IMR-90 (cell line): ENCODE data around the gene HYAL1. TPM values are rescaled to one million over a fixed set of nuclear protein-coding genes. Genes with fewer than 3 reads are reported as not detected.

Source experiments
- ATAC-seq: fragments of 200-7000 bp; cut with Tn5 transposase; 2 replicates; pipeline ENCODE4 v1.9.1; 2020; ENCODE audit warnings: low read depth, mild to moderate bottlenecking, moderate library complexity
- BruUV-seq: library from RNA; stranded (reverse); fragments of 400-500 nt; replicated peaks from 2 replicates; lab custom pipeline; 2021; lab: Mats Ljungman, UMichigan
- CTCF ChIA-PET: fragments of 300-600 bp; formaldehyde crosslinking; extraction: SDS; loops from one replicate; lab custom pipeline; 2021; ENCODE audit warnings: antibody characterized with exemption; lab: Yijun Ruan, JAX
- POLR2A ChIA-PET: fragments of 300-600 bp; sonication (Branson Sonifier 250); formaldehyde crosslinking; loops from one replicate; lab custom pipeline; 2022; ENCODE audit warnings: antibody characterized with exemption; ENCODE audit not compliant: unreplicated experiment; lab: Charles Lee
- DNase-seq: peaks from one replicate; pipeline ENCODE4 v3.0.0; 2013
- H2AFZ ChIP-seq: replicated peaks from 2 replicates; pipeline ENCODE3; 2013; ENCODE audit warnings: low read length, mild to moderate bottlenecking; ENCODE audit not compliant: poor library complexity
- H2AK5ac ChIP-seq: 2 replicates; pipeline ENCODE4 v1.6.1; 2013; ENCODE audit warnings: low read depth, low read length, inconsistent platforms
- H2AK9ac ChIP-seq: replicated peaks from 2 replicates; pipeline ENCODE3; 2013; ENCODE audit warnings: mild to moderate bottlenecking, low read depth, low read length, moderate library complexity; ENCODE audit not compliant: poor library complexity
- H2BK120ac ChIP-seq: 2 replicates; pipeline ENCODE4 v1.6.1; 2013; ENCODE audit warnings: low read depth, low read length, inconsistent platforms
- H2BK15ac ChIP-seq: 3 replicates; pipeline ENCODE4 v1.6.1; 2013; ENCODE audit warnings: low read depth, low read length, inconsistent platforms
- H2BK20ac ChIP-seq: 2 replicates; pipeline ENCODE4 v1.6.1; 2013; ENCODE audit warnings: low read depth, mild to moderate bottlenecking, inconsistent platforms, low read length, moderate library complexity
- H2BK5ac ChIP-seq: 2 replicates; pipeline ENCODE4 v1.6.1; 2013; ENCODE audit warnings: mild to moderate bottlenecking, low read depth, low read length, inconsistent platforms; ENCODE audit not compliant: poor library complexity, severe bottlenecking
- H3K14ac ChIP-seq: replicated peaks from 2 replicates; pipeline ENCODE4 v1.6.1; 2013; ENCODE audit warnings: low read depth, low read length, inconsistent platforms
- H3K18ac ChIP-seq: 2 replicates; pipeline ENCODE4 v1.6.1; 2013; ENCODE audit warnings: low read depth, low read length, control low read depth
- H3K23ac ChIP-seq: 2 replicates; pipeline ENCODE4 v1.6.1; 2013; ENCODE audit warnings: low read depth, low read length, inconsistent platforms
- H3K27ac ChIP-seq: 2 replicates; pipeline ENCODE4 v1.5.1; 2013; ENCODE audit warnings: mild to moderate bottlenecking, control low read depth, low read length; ENCODE audit not compliant: insufficient read depth
- H3K27me3 ChIP-seq: 2 replicates; pipeline ENCODE4 v1.6.1; 2013; ENCODE audit warnings: low read length; ENCODE audit not compliant: control insufficient read depth, insufficient read depth
- H3K36me3 ChIP-seq: 2 replicates; pipeline ENCODE4 v1.6.1; 2013; ENCODE audit warnings: low read length, mixed read lengths; ENCODE audit not compliant: control insufficient read depth, insufficient read depth
- H3K4ac ChIP-seq: 2 replicates; pipeline ENCODE4 v1.6.1; 2013; ENCODE audit warnings: low read depth, low read length, inconsistent platforms
- H3K4me1 ChIP-seq: 2 replicates; pipeline ENCODE4 v1.6.1; 2013; ENCODE audit warnings: low read length, mixed read lengths; ENCODE audit not compliant: control insufficient read depth, insufficient read depth
- H3K4me2 ChIP-seq: 2 replicates; pipeline ENCODE4 v1.6.1; 2013; ENCODE audit warnings: low read depth, mild to moderate bottlenecking, control low read depth, low read length, moderate library complexity
- H3K4me3 ChIP-seq: 2 replicates; pipeline ENCODE4 v1.5.1; 2013; ENCODE audit warnings: low read depth, mild to moderate bottlenecking, control low read depth, low read length, moderate library complexity; ENCODE audit not compliant: insufficient read depth
- H3K56ac ChIP-seq: 2 replicates; pipeline ENCODE4 v1.6.1; 2013; ENCODE audit warnings: low read length, inconsistent platforms; ENCODE audit not compliant: insufficient read depth; ENCODE audit errors: extremely low read depth
- H3K79me1 ChIP-seq, 2 experiments: 2 replicates each; pipeline ENCODE4 v1.6.1; 2013; ENCODE audit warnings: low read length in 2 of 2, inconsistent platforms in 1 of 2, low read depth in 1 of 2
- H3K9ac ChIP-seq: 2 replicates; pipeline ENCODE4 v1.6.1; 2013; ENCODE audit warnings: low read depth, low read length, control low read depth
- H3K9me1 ChIP-seq: 2 replicates; pipeline ENCODE4 v1.6.1; 2013; ENCODE audit warnings: low read length, inconsistent platforms; ENCODE audit not compliant: insufficient read depth
- H3K9me3 ChIP-seq: 2 replicates; pipeline ENCODE4 v1.6.1; 2013; ENCODE audit warnings: low read length; ENCODE audit not compliant: control insufficient read depth, insufficient read depth
- H4K20me1 ChIP-seq: 2 replicates; pipeline ENCODE4 v1.6.1; 2013; ENCODE audit warnings: low read length, inconsistent platforms; ENCODE audit not compliant: insufficient read depth
- H4K5ac ChIP-seq: 2 replicates; pipeline ENCODE4 v1.6.1; 2013; ENCODE audit warnings: mild to moderate bottlenecking, low read depth, low read length, control low read depth
- H4K8ac ChIP-seq, 2 experiments: 2 replicates each; pipeline ENCODE4 v1.6.1; 2013; ENCODE audit warnings: low read depth in 2 of 2, low read length in 2 of 2, control low read depth in 1 of 2, inconsistent platforms in 1 of 2
- H4K91ac ChIP-seq: 2 replicates; pipeline ENCODE4 v1.6.1; 2013; ENCODE audit warnings: low read depth, low read length, inconsistent platforms; ENCODE audit not compliant: insufficient read depth
- ELK1 ChIP-seq: fragments of 150-350 bp; IDR thresholded peaks from 2 replicates; pipeline ENCODE4 v1.6.1; 2016; ENCODE audit warnings: low read depth, mild to moderate bottlenecking, low read length, moderate library complexity, borderline replicate concordance
- NFE2L2 ChIP-seq: fragments of 150-350 bp; IDR thresholded peaks from 2 replicates; pipeline ENCODE4 v1.6.1; 2016; ENCODE audit warnings: low read depth, mild to moderate bottlenecking, low read length
- RAD21 ChIP-seq: IDR thresholded peaks from 2 replicates; pipeline ENCODE4 v1.6.1; 2012; ENCODE audit warnings: low read length, improper control_type of control experiment
- RCOR1 ChIP-seq: IDR thresholded peaks from 2 replicates; pipeline ENCODE4 v1.6.1; 2012; ENCODE audit warnings: mild to moderate bottlenecking, low read length, improper control_type of control experiment; ENCODE audit not compliant: insufficient replicate concordance
- WGBS, 2 experiments: methylation state at CpG; one replicate each; pipeline versions ENCODE4 v1.1.5 to v1.1.7; 2013; ENCODE audit warnings: missing lambda C conversion rate in 2 of 2; ENCODE audit not compliant: insufficient read length in 1 of 2; ENCODE audit errors: extremely low coverage in 2 of 2; 5-methylcytosine and 5-hydroxymethylcytosine counted together
- dilution Hi-C: fragments of 300-500 bp; cut with HindIII; formaldehyde crosslinking; loops from one replicate; pipeline ENCODE4 v1.14.3; 2018; ENCODE audit warnings: low sequenced_read_pairs; ENCODE audit not compliant: unreplicated experiment
- in situ Hi-C: fragments of 300-500 bp; cut with MboI; formaldehyde crosslinking; loops from 3 replicates; pipeline ENCODE4 v1.14.3; 2019; ENCODE audit warnings: low sequenced_read_pairs, inconsistent platforms, mixed read lengths
- intact Hi-C: fragments of 100-400 bp; cut with micrococcal nuclease; formaldehyde crosslinking; loops from 2 replicates; pipeline ENCODE4 v1.10.0; 2022
- polyA plus RNA-seq, 3 experiments: library from polyadenylated mRNA; depleted of rRNA; stranded (reverse); fragments of >200 nt; gene quantifications; 2 replicates each; pipeline ENCODE4 v1.2.3, GENCODE V29; 2012; ENCODE audit warnings: low replicate concordance in 1 of 3
- total RNA-seq: library from RNA; depleted of rRNA; stranded (reverse); fragments of >200 nt; gene quantifications from 2 replicates; pipeline ENCODE4 v1.2.3, GENCODE V29; 2012
- TF ChIP-seq, protein P1 (sequence below): fragments of 150-350 bp; IDR thresholded peaks from 2 replicates; pipeline ENCODE4 v1.6.1; 2017; ENCODE audit warnings: mild to moderate bottlenecking, antibody characterized with exemption, low read length, low read depth

The HYAL1 gene
- total and polyA plus RNA-seq, 2 of the 4 experiments (the other 2 are of a cell fraction) = 0.32 to 0.36 TPM

GRCh38 chr3:50268276-50268675, 35.1 kb downstream of the HYAL1 start:
- Histone ChIP-seq H3K18ac (no peak overlapping the region; the same call in 1 of the 2 replicates), H2AFZ (peak overlapping the region; percentile 71), H3K4me1 (peaks cover 67% of the 10 kb centered on the region), H3K27me3 (no peaks in the 10 kb centered on the region), H2BK5ac (peak overlapping the region; percentile 83), H3K79me1 (peaks cover 3 to 49% of the 10 kb centered on the region in 2 experiments; a peak in 3 of 4 replicates), H3K23ac (no peak overlapping the region), H4K20me1 (no peaks in the 10 kb centered on the region), H3K9me1 (peaks cover 39% of the 10 kb centered on the region), H4K91ac (0 out of 2 replicates have a peak overlapping the region, but pooled peaks have one; percentile 27), H3K27ac (peak overlapping the region; percentile 80; the same call in 1 of the 2 replicates), H3K4me2 (peak overlapping the region; percentile 71), H2BK15ac (peak overlapping the region; percentile 95; the same call in 1 of the 3 replicates), H2AK5ac (peak overlapping the region; percentile 96; the same call in 1 of the 2 replicates), H3K56ac (no peak overlapping the region), H3K36me3 (peaks cover 2% of the 10 kb centered on the region; the same call in 1 of the 2 replicates), H3K4me3 (no peak overlapping the region), H4K5ac (no peak overlapping the region), H3K14ac (peak overlapping the region; percentile 33; the same call in 1 of the 2 replicates), H3K4ac (peak overlapping the region; percentile 100), H2AK9ac (peak overlapping the region; percentile 95), H2BK120ac (peak overlapping the region; percentile 94), H2BK20ac (peak overlapping the region; percentile 90; the same call in 1 of the 2 replicates), H3K9ac (no peak overlapping the region; the same call in 1 of the 2 replicates), H3K9me3 (no peaks in the 10 kb centered on the region), H4K8ac (peak overlapping the region; percentile 56 to 98; a peak in 1 of 4 replicates)
- dilution Hi-C loops (no loop called here), intact Hi-C loops (no loop called here), in situ Hi-C loops (no loop called here)
- BruUV-seq = no TSS peak
- DNase-seq (no peak), ATAC-seq (no peak)
- CTCF ChIA-PET = interaction anchor here (1.6 kb wide), 1 partner anchor 41 kb away, joined by 5 read pairs; no protein-coding TSS in a partner anchor
- TF ChIP-seq RAD21 (no peak), RCOR1 (no peak), NFE2L2 (no peak), ELK1 (no peak)
- TF ChIP-seq, protein P1, sequence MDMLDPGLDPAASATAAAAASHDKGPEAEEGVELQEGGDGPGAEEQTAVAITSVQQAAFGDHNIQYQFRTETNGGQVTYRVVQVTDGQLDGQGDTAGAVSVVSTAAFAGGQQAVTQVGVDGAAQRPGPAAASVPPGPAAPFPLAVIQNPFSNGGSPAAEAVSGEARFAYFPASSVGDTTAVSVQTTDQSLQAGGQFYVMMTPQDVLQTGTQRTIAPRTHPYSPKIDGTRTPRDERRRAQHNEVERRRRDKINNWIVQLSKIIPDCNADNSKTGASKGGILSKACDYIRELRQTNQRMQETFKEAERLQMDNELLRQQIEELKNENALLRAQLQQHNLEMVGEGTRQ = no peak
- WGBS, 2 experiments = 70% methylated on average over 2 of the region's 3 CpGs; no CpG with 5 or more reads in 1 of the 2 experiments
- POLR2A ChIA-PET = no interaction called here
